ENCODE results near the gene FOXB2.

Gene FOXB2

DNA sequence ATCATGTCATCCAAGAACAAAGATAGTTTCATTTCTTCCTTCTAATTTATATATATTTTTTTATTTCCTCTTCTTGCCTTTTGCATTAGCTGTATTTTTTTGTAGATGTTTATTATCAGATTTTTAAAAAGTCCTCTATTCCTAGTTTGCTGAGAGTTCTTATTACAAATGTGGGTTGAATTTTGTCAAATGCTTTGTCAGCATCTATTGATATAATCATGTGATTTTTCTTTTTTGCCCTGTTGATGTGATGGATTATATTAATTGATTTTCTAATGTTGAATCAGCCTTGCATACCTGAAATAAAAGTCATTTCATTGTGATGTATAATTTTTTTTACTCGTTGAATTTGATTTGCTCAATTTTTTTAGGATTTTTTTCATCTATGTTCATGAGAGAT, 46.9 kb downstream of the FOXB2 start:
- no peaks in the 10 kb centered on the region for H3K4me1 Mint-ChIP-seq
- peaks cover 12% of the 10 kb centered on the region for H3K9me3 Mint-ChIP-seq
- no peak overlapping the region for H3K27ac Mint-ChIP-seq
- H3K4me3 Mint-ChIP-seq: no peak overlapping the region
- peaks cover 4% of the 10 kb centered on the region for H3K27me3 Mint-ChIP-seq (ENCODE audit: low read depth)
- TF ChIP-seq, protein P1, sequence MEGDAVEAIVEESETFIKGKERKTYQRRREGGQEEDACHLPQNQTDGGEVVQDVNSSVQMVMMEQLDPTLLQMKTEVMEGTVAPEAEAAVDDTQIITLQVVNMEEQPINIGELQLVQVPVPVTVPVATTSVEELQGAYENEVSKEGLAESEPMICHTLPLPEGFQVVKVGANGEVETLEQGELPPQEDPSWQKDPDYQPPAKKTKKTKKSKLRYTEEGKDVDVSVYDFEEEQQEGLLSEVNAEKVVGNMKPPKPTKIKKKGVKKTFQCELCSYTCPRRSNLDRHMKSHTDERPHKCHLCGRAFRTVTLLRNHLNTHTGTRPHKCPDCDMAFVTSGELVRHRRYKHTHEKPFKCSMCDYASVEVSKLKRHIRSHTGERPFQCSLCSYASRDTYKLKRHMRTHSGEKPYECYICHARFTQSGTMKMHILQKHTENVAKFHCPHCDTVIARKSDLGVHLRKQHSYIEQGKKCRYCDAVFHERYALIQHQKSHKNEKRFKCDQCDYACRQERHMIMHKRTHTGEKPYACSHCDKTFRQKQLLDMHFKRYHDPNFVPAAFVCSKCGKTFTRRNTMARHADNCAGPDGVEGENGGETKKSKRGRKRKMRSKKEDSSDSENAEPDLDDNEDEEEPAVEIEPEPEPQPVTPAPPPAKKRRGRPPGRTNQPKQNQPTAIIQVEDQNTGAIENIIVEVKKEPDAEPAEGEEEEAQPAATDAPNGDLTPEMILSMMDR (IDR thresholded peaks at IDR 0.05; ENCODE audit: unreplicated experiment in 3 of 3): no peak
- peaks cover 3% of the 10 kb centered on the region for H3K36me3 Mint-ChIP-seq (ENCODE audit: low read depth)
